GM10847 (cell line): ENCODE measurements around the gene MRPL16.

Experiments used
- POLR2A ChIP-seq: IDR thresholded peaks from 2 replicates; pipeline ENCODE4 v1.6.1; 2011; ENCODE audit not compliant: insufficient read length; ENCODE audit errors: extremely low read depth

Gene MRPL16

DNA sequence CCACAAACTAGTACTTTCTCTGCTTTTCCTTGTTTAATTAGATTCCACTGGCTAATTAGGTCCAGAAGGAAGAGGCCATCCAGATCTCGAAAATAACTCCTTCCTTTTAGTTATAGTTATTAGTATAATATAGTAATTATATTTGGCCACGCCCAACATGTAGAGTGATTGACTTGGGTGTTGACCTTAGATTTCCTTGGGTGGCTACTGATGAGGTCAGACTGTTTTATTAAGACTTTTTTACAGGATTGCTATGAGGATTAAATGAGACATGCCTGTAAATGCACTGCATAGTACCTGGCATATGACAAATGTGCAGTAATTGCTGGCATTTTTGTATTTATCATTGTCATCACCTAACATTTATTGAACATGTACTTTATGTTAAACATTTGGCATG, 28.5 kb downstream of the MRPL16 start:
- no peak for TF ChIP-seq POLR2A

DNA sequence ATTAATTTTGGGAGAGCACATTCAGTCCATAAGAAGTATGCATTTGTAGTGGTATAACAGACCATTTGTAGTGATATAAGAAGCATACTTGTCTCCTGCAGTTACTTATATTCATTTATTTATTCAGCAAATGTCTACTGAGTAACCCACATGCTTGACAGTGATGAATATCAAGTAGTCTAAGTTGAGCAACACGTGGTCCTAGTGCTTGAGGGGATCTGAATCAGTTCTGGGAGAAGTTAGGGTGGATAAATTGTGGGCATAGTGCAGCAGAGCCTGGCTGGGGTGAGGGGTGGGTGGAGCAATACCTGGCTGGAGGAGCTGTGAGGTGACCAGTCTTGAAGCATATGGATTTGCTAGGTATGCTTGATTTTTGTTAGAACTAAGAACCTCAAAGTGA, 31.1 kb downstream of the MRPL16 start:
- TF ChIP-seq POLR2A: no peak

DNA sequence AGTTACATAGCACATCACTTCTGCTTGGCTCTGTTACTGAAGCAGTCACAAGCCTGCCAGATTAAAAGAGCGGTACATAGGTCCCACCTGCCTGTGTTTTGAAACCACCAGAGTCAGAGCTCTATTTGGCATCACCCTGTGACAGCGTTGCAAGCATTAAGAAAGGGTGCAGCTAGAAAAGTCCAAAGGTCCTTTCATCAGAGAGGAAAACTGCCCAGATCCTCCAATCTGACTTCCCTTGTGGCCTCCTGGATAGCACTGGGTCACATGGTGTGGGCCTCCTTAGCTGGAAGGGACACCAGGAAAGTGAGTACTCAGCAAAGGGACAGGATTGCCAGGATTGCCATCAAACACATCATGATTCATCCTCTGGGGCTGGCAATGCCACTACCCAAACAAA, 32.5 kb downstream of the MRPL16 start:
- TF ChIP-seq POLR2A: no peak

DNA sequence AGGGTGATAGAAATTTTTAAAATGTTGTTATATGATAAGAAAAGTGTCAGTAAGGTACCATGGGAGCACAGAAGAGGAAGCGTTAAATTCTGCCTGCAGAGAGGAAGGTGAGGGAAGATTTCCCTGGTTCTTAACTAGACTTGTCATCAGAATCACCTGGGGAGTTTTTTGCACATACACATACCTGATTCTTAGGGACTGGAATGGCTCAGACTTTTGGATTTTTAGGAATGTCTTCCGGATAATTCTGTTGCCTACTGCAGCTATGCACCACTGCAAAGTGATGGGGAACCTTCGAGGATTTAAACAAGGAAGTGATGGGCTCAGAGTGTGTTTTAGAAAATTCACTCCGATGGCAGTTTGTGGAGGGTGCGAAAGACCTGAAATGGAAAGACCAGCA, 33.5 kb downstream of the MRPL16 start:
- no peak for TF ChIP-seq POLR2A

DNA sequence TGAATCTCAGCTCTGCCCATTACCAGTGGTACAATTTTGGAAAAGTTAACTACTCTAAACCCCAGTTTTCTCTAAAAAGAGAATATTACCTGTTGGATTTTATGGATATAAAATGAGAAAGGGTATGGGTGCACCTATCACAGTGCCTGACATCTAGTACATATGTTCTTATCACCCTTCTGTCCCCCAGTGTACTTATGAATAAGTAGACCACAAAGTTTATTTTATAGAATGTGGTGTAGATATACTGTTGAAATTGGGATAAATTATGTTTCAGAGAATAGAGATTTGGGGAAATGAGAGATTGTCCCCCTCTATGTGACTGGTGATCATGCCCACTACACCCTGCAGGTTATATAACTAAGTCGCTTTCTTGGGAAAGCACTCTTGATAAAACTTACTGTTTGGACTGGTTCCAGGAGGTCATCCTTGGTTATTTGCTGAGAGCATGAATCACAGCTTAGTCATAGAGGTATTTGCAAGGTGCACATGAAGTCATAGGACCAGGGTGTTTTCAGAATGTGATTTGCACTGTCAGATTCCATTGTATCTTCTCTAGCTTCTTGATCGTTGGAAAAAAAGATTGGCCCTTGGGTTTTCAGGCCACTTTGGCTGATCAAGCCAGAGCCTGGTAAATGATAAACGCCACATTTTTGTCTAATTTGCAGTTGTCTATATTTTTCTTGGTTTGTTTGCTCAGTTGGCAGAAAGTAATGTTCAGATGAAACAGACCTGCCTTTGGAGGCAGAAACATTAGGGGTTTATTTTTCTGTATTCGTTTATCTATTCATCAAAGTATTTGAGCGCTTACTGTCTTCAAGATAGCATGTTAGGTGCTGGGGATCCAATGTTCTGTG, 34.1 kb downstream of the MRPL16 start:
- no peak for TF ChIP-seq POLR2A

DNA sequence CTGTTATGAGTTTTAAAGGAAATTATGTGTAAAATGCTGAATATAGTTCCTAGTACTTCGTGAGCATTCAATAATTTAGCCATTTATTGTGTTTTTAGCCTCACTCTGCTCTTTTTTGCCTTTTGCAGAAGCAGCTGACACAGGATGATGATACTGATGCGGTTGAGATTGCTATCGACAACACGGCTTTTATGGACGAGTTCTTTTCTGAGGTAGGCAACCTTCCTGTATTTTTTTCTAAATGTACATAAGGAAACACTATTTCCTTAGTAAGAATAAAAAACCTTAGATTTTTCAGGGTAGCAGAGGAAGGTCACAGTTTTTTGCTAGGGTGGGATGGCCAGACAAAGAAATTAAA, 37.5 kb downstream of the MRPL16 start:
- TF ChIP-seq POLR2A: no peak

DNA sequence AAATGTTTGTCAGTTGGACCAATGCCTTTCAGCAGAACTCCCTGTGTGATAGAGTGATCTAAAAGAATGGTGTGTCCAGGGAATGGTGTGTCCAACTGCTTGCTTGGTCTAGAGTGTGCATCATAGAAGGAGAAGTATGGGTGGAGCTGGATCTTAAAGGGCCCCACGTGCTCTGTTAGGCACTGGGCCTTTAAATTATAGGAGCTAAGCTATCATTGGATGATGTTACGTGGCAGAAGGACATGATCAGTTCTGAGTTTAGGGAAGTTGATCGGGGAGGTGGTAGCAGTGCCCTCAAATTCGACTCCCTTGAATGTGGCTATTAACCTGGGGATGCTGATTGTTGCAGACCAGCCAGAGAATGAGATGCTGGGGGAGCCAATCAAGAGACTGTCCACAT, 39.0 kb downstream of the MRPL16 start:
- no peak for TF ChIP-seq POLR2A

DNA sequence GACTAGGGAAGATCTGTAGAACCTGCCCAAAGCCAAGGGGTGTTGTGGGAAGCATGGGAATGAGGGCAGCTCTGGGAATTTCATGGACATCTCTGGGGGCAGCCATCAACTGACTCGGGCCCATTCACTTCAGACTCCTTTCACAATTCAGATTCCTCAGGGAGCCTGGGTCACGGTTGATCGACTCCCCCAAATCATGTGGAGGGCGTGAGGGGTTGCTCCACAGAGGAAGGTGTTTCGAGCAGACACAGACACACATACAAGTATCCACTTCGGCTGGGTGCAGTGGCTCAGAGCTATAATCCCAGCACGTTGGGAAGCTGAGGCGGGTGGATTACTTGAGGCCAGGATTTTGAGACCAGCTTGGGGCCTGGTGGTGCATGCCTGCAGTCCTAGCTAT, 39.7 kb downstream of the MRPL16 start:
- no peak for TF ChIP-seq POLR2A

DNA sequence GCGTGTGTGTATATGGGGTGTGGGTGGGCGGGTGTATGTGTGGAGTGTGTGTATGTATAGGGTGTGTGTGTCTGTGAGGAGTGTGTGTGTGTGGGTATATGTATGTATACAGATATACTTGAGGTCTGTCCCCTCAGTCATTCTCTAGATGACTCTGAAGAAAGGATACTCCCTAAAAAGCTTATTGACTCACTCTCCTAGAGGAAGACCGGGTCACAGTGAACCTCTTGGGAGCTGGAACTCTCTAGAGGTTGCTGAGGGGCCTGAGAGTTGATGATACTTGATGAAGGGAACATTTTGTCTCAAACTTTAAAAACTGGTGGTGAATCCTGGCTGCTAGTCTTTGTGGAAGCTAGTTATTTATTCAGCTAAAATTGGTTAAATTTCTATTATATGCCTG, 40.3 kb downstream of the MRPL16 start:
- TF ChIP-seq POLR2A: no peak

DNA sequence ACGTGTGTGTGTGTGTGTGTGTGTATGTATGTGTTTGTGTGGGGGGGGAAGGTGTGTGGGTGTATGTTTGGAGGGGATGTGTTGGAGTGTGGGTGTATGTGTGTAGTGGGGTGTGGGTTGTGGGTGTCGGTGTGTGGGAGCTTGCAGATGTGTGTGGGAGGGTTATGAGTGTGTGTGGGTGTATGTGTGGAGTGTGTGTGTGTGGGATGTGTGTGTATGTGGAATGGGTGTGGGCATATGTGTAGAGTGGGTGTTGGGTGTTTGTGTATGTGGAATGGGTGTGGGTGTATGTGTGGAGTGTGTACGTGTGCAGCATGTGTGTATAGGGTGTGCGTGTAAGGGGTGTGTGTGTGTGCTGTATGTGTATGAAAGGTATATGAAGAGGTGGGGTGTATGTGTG, 40.8 kb downstream of the MRPL16 start:
- TF ChIP-seq POLR2A: no peak

DNA sequence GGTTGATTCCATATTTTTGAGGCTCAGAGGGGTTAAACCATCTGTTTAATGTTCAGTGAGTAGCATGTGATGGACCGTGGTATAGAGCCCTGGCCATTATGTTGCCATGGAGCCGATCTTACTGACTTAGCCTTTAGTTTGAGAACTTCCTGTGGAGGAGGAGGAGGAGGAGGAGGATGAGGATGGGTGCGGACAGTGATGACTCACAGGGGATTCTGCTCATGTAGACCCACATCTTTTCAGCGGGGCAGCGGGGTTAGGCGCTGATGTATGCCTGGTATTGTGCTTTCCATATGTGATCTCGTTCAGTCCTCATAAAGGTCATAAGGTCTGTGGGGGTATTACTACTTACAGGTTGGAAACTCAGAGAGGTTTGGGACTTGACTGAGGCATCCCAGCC, 41.5 kb downstream of the MRPL16 start:
- TF ChIP-seq POLR2A: no peak

DNA sequence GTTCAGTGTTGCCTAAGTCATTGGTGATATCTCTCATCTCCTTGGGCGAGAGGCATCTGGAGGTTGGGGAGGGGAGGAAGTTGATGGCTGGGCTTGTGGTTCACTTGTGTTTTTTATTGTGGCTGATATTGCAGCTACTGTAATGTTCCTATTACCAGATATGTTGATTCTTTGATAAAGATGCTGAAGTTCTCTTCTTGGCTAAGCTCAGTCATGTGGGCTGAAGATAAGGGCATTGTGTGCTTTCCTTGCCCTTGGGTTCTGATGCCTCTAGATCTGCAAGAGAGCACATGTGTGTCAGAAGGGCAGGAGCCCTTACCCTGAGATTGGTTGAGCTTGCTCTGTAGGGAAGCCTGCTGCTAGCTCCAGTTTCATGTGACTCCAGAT, 43.4 kb downstream of the MRPL16 start:
- TF ChIP-seq POLR2A: no peak

DNA sequence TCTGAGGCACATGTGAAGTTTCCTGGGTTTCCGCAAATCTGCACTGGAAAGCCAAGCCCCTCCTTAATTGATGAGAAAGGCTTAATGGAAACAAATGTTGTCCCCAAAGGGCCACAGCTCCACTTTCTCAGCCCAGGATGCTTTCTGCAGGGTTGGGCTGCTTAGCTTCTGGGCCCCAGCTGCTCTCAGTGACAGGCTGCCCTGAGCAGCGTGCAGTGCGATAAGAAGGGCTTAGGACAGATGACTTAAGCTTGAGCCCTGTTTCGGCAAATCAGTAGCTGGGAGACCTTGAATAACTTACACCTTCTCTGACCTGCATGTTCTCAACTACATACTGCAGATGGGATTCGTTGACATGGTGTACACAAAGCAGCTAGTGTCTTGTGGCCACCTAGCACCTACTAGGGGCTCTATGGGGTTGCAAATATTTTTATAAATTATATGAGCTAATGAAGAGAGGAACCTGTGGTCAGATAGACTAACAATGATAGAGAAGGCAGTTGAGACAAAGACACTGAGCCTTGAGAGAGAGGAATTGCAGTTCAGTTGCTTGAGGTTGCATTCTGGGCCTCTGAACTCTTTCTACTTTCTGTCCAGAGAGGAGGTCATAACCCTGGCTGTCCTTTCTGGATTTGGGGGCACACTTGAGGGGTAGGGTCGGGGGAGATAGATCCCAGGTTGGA, 43.9 kb downstream of the MRPL16 start:
- TF ChIP-seq POLR2A: no peak

DNA sequence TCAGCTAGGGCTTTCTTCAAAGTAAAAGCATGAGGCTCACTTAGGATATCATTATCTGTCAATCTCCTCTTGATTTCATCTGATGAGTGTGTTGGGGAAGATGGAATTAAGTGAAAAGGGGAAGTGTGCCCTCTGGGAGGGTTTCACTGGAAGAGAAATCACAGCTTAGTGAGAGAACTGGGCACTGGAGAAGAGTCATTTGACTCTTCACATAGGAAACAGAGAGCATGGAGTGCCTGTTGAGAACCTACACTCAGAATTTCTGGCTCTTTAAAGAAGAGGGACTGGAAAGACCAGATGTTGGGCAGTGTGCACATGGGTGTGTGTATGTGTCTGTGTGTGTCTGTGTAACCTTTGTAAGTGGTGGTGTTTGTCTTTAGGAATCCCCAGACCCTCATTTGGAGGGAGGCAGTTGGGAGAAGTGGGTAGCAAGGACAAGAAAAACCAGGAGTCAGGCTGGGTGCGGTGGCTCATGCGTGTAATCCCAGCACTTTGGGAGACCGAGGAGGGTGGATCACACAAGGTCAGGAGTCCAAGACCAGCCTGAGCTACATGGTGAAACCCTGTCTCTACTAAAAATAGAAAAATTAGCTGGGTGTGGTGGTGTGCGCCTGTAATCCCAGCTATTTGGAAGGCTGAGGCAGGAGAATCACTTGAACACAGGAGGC, 45.4 kb downstream of the MRPL16 start:
- TF ChIP-seq POLR2A: no peak

DNA sequence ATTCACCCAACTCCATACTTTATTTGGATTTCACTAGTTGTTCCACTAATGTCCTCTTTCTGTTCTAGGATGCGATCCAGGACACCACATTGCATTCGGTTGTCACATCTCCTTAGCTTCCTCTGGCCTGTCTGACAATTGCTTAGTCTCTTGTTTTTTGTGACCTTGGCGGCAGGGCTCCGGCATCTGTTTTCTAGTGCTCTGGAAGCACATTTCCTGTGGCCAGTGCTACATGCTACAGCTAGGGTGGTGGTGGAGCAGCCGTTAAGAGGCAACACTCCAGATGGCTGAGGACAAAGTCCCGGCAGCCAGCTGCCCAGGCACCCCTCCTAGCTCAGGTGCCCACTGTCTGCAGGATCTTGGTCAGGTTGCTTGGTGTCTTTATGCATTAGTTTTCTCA, 48.6 kb downstream of the MRPL16 start:
- no peak for TF ChIP-seq POLR2A

DNA sequence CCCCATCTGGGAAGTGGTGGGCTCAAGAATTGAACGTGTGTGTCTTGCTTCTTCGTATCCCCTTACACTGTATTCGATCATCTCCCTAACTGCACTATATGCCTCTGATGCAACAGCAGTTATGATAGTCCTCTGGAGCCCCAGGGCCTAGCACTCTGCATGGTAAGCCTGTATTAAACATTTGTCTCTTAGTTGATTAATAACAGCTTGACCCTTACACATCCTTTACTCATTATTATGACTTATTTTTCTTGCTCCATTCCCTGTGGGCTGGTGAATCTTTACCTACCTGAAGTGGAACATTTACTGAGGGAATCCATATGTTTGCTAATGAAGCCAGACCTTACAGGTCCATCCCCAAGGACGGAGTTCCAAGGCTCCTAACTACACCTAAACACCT, 49.8 kb downstream of the MRPL16 start:
- TF ChIP-seq POLR2A: no peak

DNA sequence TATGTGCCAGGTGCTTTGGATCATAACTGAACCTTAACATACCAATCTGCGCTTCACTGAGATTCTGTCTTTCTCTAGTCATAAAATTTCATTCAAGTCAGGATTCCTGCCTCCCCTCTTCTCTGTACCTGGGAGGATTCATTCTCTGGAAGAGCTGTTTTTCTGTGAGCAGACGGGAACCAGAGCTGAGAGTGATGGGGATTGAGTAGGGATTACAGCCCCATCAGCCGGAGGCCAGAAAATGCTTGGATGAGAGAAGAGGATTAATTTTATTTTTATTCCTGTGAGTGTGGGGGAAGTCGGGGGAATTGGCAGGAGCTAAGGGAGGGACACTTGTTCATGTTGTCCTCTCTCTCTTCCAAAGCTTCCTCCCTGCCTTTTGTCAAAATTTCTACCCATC, 50.7 kb downstream of the MRPL16 start:
- no peak for TF ChIP-seq POLR2A
